Fibroblast of lung (primary cell): ENCODE data around the gene CCDC171. TPM values are rescaled to one million over a fixed set of nuclear protein-coding genes. Genes with fewer than 3 reads are reported as not detected.
A peak's percentile ranks its signal among the peaks of the same experiment; 100 is the strongest.

Experiments used
- DNase-seq, 2 donors: peaks; one replicate each; pipeline versions ENCODE4 v3.0.0 to v3.0.0-alpha.2; 2010; ENCODE audit warnings: low read depth in 2 of 2
- H2AFZ ChIP-seq: 2 replicates; pipeline ENCODE4 v1.5.1; 2012; ENCODE audit warnings: low read length, control low read depth, inconsistent platforms
- H3K27ac ChIP-seq: 2 replicates; pipeline ENCODE4 v1.5.1; 2011; ENCODE audit warnings: low read length, control low read depth; ENCODE audit not compliant: insufficient read depth
- H3K27me3 ChIP-seq: 2 replicates; pipeline ENCODE4 v1.5.1; 2011; ENCODE audit warnings: mild to moderate bottlenecking, low read length; ENCODE audit not compliant: control insufficient read depth, insufficient read depth
- H3K36me3 ChIP-seq: 2 replicates; pipeline ENCODE4 v1.5.1; 2011; ENCODE audit warnings: low read length; ENCODE audit not compliant: control insufficient read depth, insufficient read depth
- H3K4me1 ChIP-seq: 2 replicates; pipeline ENCODE4 v1.5.1; 2011; ENCODE audit warnings: low read length; ENCODE audit not compliant: control insufficient read depth, insufficient read depth; ENCODE audit errors: extremely low read depth
- H3K4me2 ChIP-seq: 2 replicates; pipeline ENCODE4 v1.5.1; 2011; ENCODE audit warnings: low read length, control low read depth; ENCODE audit not compliant: insufficient read depth; ENCODE audit errors: extremely low read depth
- H3K4me3 ChIP-seq, 4 experiments: fragments of 200-600 bp in 1 of 4; sonication (generic) in 1 of 4; replicated peaks in 1 of 4; 2 replicates each; pipeline ENCODE4 v1.5.1; 2011 to 2016; ENCODE audit warnings: low read length in 4 of 4, low read depth in 3 of 4, mild to moderate bottlenecking in 3 of 4, control low read depth in 2 of 4, inconsistent platforms in 1 of 4, mixed read lengths in 1 of 4; ENCODE audit not compliant: insufficient read depth in 1 of 4; ENCODE audit errors: control extremely low read depth in 1 of 4
- H3K79me2 ChIP-seq: 2 replicates; pipeline ENCODE4 v1.5.1; 2012; ENCODE audit warnings: mild to moderate bottlenecking, low read length, inconsistent platforms; ENCODE audit not compliant: control insufficient read depth, insufficient read depth
- H3K9ac ChIP-seq: 2 replicates; pipeline ENCODE4 v1.5.1; 2011; ENCODE audit warnings: mild to moderate bottlenecking, low read length, control low read depth; ENCODE audit not compliant: insufficient read depth
- H3K9me3 ChIP-seq: 2 replicates; pipeline ENCODE4 v1.5.1; 2012; ENCODE audit warnings: low read depth, low read length; ENCODE audit not compliant: control insufficient read depth, insufficient read depth
- H4K20me1 ChIP-seq: 2 replicates; pipeline ENCODE4 v1.5.1; 2011; ENCODE audit warnings: low read length; ENCODE audit not compliant: control insufficient read depth, insufficient read depth; ENCODE audit errors: extremely low read depth
- CTCF ChIP-seq, 2 donors: IDR thresholded peaks in 1 of 2; conservative IDR thresholded peaks in 1 of 2; 1 replicate in 1 of 2; 2 replicates in 1 of 2; pipeline ENCODE4 v1.5.1; 2011 to 2012; ENCODE audit warnings: low read length in 2 of 2, control low read depth in 1 of 2, inconsistent platforms in 1 of 2, low read depth in 1 of 2, mild to moderate bottlenecking in 1 of 2
- EZH2 ChIP-seq: IDR thresholded peaks from 2 replicates; pipeline ENCODE4 v1.5.1; 2012; ENCODE audit warnings: low read length, control low read depth, mild to moderate bottlenecking; ENCODE audit errors: missing control alignments
- polyA plus RNA-seq, 2 donors: library from polyadenylated mRNA; depleted of rRNA in 1 of 2; stranded (reverse) in 1 of 2; unstranded in 1 of 2; fragments of >200 nt; gene quantifications; 2 replicates each; pipeline ENCODE4 v1.2.1, GENCODE V29; 2011 to 2012; ENCODE audit warnings: missing spikeins in 1 of 2
- total RNA-seq: library from RNA; depleted of rRNA; stranded (reverse); fragments of >200 nt; gene quantifications from 2 replicates; pipeline ENCODE4 v1.2.1, GENCODE V29; 2014

CCDC171 gene
- total and polyA plus RNA-seq, 2 donors (not counting 1 experiment from before 2014, with no cell fraction given): 0.62 to 4.8 TPM

- no peak overlapping the region for H3K4me2 ChIP-seq
- H3K36me3 ChIP-seq: no peaks in the 10 kb centered on the region
- H3K4me1 ChIP-seq: peaks cover 2% of the 10 kb centered on the region
- H2AFZ ChIP-seq: peak overlapping the region; percentile 37
- no peak overlapping the region for H3K4me3 ChIP-seq
- H4K20me1 ChIP-seq: no peaks in the 10 kb centered on the region
- H3K9ac ChIP-seq: no peak overlapping the region
- H3K9me3 ChIP-seq: no peaks in the 10 kb centered on the region
- DNase-seq: peak; percentile 62 to 64
- TF ChIP-seq EZH2 (no peak), CTCF (conservative IDR thresholded peaks at IDR 0.05 in 1 of 2, IDR thresholded peaks at IDR 0.05 in 1 of 2; ENCODE audit: low read depth in 1 of 2, low read length in 2 of 2) (no peak)
- H3K79me2 ChIP-seq: no peaks in the 10 kb centered on the region
- H3K27ac ChIP-seq: no peak overlapping the region
- H3K27me3 ChIP-seq: no peaks in the 10 kb centered on the region
Observed at GRCh38 chr9:15722888-15723287, 170.0 kb downstream of the CCDC171 start.

GRCh38 chr9:15724016-15724415 is 171.2 kb downstream of the CCDC171 start:
- no peak overlapping the region for H3K27ac ChIP-seq
- H4K20me1 ChIP-seq: no peaks in the 10 kb centered on the region
- H3K9ac ChIP-seq: no peak overlapping the region
- H3K27me3 ChIP-seq: no peaks in the 10 kb centered on the region
- DNase-seq: peak; percentile 79 to 87
- no peak overlapping the region for H3K4me3 ChIP-seq
- peaks cover 2% of the 10 kb centered on the region for H3K4me1 ChIP-seq
- no peaks in the 10 kb centered on the region for H3K36me3 ChIP-seq
- H3K79me2 ChIP-seq: no peaks in the 10 kb centered on the region
- no peak overlapping the region for H2AFZ ChIP-seq
- TF ChIP-seq CTCF (conservative IDR thresholded peaks at IDR 0.05 in 1 of 2, IDR thresholded peaks at IDR 0.05 in 1 of 2; ENCODE audit: low read depth in 1 of 2, low read length in 2 of 2) (no peak), EZH2 (no peak)
- H3K4me2 ChIP-seq: peak overlapping the region; percentile 53
- H3K9me3 ChIP-seq: no peaks in the 10 kb centered on the region

- H3K4me3 ChIP-seq: peak overlapping the region in 1 of 4 experiments; percentile 10
Observed at GRCh38 chr9:15724612-15725011, 171.8 kb downstream of the CCDC171 start.

More at GRCh38 chr9:15724612-15725011, 171.8 kb downstream of the CCDC171 start:
- peaks cover 2% of the 10 kb centered on the region for H3K4me1 ChIP-seq
- DNase-seq: peak in 1 of 2 donors; percentile 24
- no peaks in the 10 kb centered on the region for H3K36me3 ChIP-seq
- no peaks in the 10 kb centered on the region for H3K9me3 ChIP-seq
- H3K9ac ChIP-seq: no peak overlapping the region
- no peak overlapping the region for H3K27ac ChIP-seq
- H4K20me1 ChIP-seq: no peaks in the 10 kb centered on the region
- no peaks in the 10 kb centered on the region for H3K79me2 ChIP-seq
- no peaks in the 10 kb centered on the region for H3K27me3 ChIP-seq
- H3K4me2 ChIP-seq: peak overlapping the region; percentile 53
- H2AFZ ChIP-seq: no peak overlapping the region
- no peak for TF ChIP-seq CTCF (conservative IDR thresholded peaks at IDR 0.05 in 1 of 2, IDR thresholded peaks at IDR 0.05 in 1 of 2; ENCODE audit: low read depth in 1 of 2, low read length in 2 of 2)
- TF ChIP-seq EZH2: no peak
